ENCODE data around the gene NUDT4. TPM values are rescaled to one million over a fixed set of nuclear protein-coding genes. Genes with fewer than 3 reads are reported as not detected.

Gene NUDT4
- total and polyA plus RNA-seq, 2 of the 13 experiments (the other 11 are each of a cell fraction or from before 2014, with no cell fraction given) = 37.3 to 70.1 TPM

DNA sequence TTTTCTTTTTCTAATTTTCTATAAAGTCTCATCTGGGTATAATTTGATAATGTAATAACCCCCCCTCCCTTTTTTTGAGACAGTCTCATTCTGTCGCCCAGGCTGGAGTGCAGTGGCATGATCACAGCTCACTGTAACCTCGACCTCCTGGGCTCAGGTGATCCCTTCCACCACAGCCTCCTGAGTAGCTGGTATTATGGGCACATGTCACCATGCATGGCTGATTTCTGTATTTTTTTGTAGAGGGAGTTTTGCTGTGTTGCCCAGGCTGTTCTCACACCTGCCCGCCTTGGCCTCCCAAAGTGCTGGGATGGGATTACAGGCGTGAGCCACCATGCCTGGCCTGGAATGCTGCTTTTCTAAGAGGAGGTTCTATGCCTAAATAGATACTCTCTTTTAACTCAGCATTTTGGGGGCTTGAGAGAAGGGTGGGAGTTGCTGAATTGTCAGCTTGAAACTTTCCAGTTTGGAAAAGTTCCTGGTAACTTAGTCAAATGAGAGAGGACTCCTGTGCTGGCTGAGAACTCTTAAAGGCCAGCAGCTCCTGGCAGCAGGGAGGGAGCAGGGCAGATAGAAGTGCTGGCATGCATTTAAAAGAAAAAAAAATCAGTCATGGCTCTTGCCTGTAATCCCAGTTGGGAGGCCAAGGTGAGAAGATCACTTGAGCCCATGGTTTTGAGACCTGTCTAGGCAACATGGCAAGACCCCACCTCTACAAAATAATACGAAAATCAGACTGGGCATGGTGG, 13.0 kb downstream of the NUDT4 start:
- Histone ChIP-seq H2AFZ (ENCODE audit: low read length) (no peak overlapping the region), H3K27me3 (ENCODE audit: control insufficient read depth in 1 of 2, insufficient read depth in 2 of 2, low read length in 2 of 2) (no peaks in the 10 kb centered on the region), H4K20me1 (ENCODE audit: insufficient read depth, low read length) (peaks cover 37% of the 10 kb centered on the region), H3K4me3 (replicated peaks in 1 of 3; ENCODE audit: insufficient read depth in 1 of 3, low read depth in 2 of 3, low read length in 3 of 3) (no peak overlapping the region), H3K4me1 (ENCODE audit: insufficient read depth, low read length) (peaks cover 10% of the 10 kb centered on the region; the same call in 1 of the 2 replicates), H3K9me3 (ENCODE audit: low read length) (no peaks in the 10 kb centered on the region), H3K9ac (ENCODE audit: insufficient read depth, low read depth, low read length) (no peak overlapping the region), H3K36me3 (replicated peaks in 1 of 2; ENCODE audit: control insufficient read depth in 1 of 2, insufficient read depth in 2 of 2, low read length in 2 of 2) (peaks cover 7 to 43% of the 10 kb centered on the region in 2 experiments; a peak in 4 of 5 replicates), H3K27ac (ENCODE audit: extremely low read length, insufficient read depth, low read length) (no peak overlapping the region), H3K4me2 (ENCODE audit: low read depth, low read length) (no peak overlapping the region), H3K79me2 (ENCODE audit: insufficient read depth, low read length) (peaks cover 78% of the 10 kb centered on the region)
- CTCF ChIA-PET (ENCODE audit: low intra/inter-chr PET ratio, low total read pairs) = no interaction called here
- ATAC-seq (no peak; the same call in 2 of the 3 replicates), FAIRE-seq (no peak), DNase-seq (ENCODE audit: low spot score) (no peak)
- in situ Hi-C loops (cut with HindIII; ENCODE audit: extremely low pct_ligation_motif_present, low pct_unique_long_range_greater_than_20kb) = loop anchor here (25.0 kb wide), 1 partner anchor 253 kb away; no protein-coding TSS in a partner anchor
- BruUV-seq (replicated peaks) = no TSS peak
- WGBS (ENCODE audit: low lambda C conversion rate) = 88% methylated on average over 5 of the region's 5 CpGs
- POLR2A ChIA-PET = no interaction called here
- TF ChIP-seq, protein P1, sequence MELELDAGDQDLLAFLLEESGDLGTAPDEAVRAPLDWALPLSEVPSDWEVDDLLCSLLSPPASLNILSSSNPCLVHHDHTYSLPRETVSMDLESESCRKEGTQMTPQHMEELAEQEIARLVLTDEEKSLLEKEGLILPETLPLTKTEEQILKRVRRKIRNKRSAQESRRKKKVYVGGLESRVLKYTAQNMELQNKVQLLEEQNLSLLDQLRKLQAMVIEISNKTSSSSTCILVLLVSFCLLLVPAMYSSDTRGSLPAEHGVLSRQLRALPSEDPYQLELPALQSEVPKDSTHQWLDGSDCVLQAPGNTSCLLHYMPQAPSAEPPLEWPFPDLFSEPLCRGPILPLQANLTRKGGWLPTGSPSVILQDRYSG (CRISPR knock-in tag; IDR thresholded peaks at IDR 0.05) = no peak
- TF ChIP-seq, protein P2, sequence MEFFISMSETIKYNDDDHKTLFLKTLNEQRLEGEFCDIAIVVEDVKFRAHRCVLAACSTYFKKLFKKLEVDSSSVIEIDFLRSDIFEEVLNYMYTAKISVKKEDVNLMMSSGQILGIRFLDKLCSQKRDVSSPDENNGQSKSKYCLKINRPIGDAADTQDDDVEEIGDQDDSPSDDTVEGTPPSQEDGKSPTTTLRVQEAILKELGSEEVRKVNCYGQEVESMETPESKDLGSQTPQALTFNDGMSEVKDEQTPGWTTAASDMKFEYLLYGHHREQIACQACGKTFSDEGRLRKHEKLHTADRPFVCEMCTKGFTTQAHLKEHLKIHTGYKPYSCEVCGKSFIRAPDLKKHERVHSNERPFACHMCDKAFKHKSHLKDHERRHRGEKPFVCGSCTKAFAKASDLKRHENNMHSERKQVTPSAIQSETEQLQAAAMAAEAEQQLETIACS (CRISPR knock-in tag; IDR thresholded peaks at IDR 0.05) = 0 out of 2 replicates have a peak, but pooled peaks have one; percentile 15
- intact Hi-C loops (cut with micrococcal nuclease; ENCODE audit: unreplicated experiment) = no loop called here

DNA sequence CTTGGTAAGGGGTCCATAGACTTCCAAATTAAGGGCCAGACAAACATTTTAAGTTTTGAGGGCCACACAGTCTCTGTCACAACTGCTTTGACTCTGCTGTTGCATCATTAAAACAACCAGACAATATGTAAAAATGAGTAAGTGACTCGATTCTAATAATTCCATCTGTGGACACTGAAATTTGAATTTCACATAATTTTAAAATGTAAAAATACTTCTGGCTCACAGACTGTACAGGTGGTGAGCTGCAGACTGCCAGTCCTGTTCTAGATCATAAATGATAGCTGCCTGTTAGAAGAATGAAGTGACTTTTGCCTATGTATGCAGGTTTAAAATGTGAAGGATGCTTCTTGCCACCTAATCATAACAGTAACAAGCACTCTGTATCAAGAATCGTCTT, 15.7 kb downstream of the NUDT4 start:
- Histone ChIP-seq H3K4me1 (ENCODE audit: insufficient read depth, low read length) (peaks cover 26% of the 10 kb centered on the region), H4K20me1 (ENCODE audit: insufficient read depth, low read length) (peaks cover 19% of the 10 kb centered on the region), H3K4me2 (ENCODE audit: low read depth, low read length) (no peak overlapping the region), H3K4me3 (replicated peaks in 1 of 3; ENCODE audit: insufficient read depth in 1 of 3, low read depth in 2 of 3, low read length in 3 of 3) (no peak overlapping the region), H3K36me3 (replicated peaks in 1 of 2; ENCODE audit: control insufficient read depth in 1 of 2, insufficient read depth in 2 of 2, low read length in 2 of 2) (peaks cover 11 to 41% of the 10 kb centered on the region in 2 experiments), H3K79me2 (ENCODE audit: insufficient read depth, low read length) (peaks cover 56% of the 10 kb centered on the region), H3K27ac (ENCODE audit: extremely low read length, insufficient read depth, low read length) (no peak overlapping the region), H2AFZ (ENCODE audit: low read length) (no peak overlapping the region), H3K9me3 (ENCODE audit: low read length) (no peaks in the 10 kb centered on the region), H3K27me3 (ENCODE audit: control insufficient read depth in 1 of 2, insufficient read depth in 2 of 2, low read length in 2 of 2) (no peaks in the 10 kb centered on the region), H3K9ac (ENCODE audit: insufficient read depth, low read depth, low read length) (no peak overlapping the region)
- no TSS peak for BruUV-seq (replicated peaks)
- ATAC-seq (no peak), FAIRE-seq (no peak), DNase-seq (ENCODE audit: low spot score) (no peak)
- WGBS (ENCODE audit: low lambda C conversion rate) = 91% methylated on average over 2 of the region's 2 CpGs
- in situ Hi-C loops (cut with HindIII; ENCODE audit: extremely low pct_ligation_motif_present, low pct_unique_long_range_greater_than_20kb) (loop anchor here (25.0 kb wide), 1 partner anchor 256 kb away; no protein-coding TSS in a partner anchor), intact Hi-C loops (cut with micrococcal nuclease; ENCODE audit: unreplicated experiment) (no loop called here)
- ChIA-PET CTCF (ENCODE audit: low intra/inter-chr PET ratio, low total read pairs) (no interaction called here), POLR2A (no interaction called here)
- TF ChIP-seq, protein P3, sequence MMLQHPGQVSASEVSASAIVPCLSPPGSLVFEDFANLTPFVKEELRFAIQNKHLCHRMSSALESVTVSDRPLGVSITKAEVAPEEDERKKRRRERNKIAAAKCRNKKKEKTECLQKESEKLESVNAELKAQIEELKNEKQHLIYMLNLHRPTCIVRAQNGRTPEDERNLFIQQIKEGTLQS (CRISPR knock-in tag; IDR thresholded peaks at IDR 0.05) = no peak
- TF ChIP-seq, protein P4, sequence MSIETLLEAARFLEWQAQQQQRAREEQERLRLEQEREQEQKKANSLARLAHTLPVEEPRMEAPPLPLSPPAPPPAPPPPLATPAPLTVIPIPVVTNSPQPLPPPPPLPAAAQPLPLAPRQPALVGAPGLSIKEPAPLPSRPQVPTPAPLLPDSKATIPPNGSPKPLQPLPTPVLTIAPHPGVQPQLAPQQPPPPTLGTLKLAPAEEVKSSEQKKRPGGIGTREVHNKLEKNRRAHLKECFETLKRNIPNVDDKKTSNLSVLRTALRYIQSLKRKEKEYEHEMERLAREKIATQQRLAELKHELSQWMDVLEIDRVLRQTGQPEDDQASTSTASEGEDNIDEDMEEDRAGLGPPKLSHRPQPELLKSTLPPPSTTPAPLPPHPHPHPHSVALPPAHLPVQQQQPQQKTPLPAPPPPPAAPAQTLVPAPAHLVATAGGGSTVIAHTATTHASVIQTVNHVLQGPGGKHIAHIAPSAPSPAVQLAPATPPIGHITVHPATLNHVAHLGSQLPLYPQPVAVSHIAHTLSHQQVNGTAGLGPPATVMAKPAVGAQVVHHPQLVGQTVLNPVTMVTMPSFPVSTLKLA (IDR thresholded peaks at IDR 0.05) = no peak
- TF ChIP-seq, protein P5, sequence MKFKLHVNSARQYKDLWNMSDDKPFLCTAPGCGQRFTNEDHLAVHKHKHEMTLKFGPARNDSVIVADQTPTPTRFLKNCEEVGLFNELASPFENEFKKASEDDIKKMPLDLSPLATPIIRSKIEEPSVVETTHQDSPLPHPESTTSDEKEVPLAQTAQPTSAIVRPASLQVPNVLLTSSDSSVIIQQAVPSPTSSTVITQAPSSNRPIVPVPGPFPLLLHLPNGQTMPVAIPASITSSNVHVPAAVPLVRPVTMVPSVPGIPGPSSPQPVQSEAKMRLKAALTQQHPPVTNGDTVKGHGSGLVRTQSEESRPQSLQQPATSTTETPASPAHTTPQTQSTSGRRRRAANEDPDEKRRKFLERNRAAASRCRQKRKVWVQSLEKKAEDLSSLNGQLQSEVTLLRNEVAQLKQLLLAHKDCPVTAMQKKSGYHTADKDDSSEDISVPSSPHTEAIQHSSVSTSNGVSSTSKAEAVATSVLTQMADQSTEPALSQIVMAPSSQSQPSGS (CRISPR knock-in tag; IDR thresholded peaks at IDR 0.05) = no peak
- TF ChIP-seq IRF2 (CRISPR knock-in tag; IDR thresholded peaks at IDR 0.05) = no peak
- TF ChIP-seq SMC3 (IDR thresholded peaks at IDR 0.05; ENCODE audit: low read length) = no peak
- TF ChIP-seq, protein P6, sequence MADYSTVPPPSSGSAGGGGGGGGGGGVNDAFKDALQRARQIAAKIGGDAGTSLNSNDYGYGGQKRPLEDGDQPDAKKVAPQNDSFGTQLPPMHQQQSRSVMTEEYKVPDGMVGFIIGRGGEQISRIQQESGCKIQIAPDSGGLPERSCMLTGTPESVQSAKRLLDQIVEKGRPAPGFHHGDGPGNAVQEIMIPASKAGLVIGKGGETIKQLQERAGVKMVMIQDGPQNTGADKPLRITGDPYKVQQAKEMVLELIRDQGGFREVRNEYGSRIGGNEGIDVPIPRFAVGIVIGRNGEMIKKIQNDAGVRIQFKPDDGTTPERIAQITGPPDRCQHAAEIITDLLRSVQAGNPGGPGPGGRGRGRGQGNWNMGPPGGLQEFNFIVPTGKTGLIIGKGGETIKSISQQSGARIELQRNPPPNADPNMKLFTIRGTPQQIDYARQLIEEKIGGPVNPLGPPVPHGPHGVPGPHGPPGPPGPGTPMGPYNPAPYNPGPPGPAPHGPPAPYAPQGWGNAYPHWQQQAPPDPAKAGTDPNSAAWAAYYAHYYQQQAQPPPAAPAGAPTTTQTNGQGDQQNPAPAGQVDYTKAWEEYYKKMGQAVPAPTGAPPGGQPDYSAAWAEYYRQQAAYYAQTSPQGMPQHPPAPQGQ (CRISPR knock-in tag; IDR thresholded peaks at IDR 0.05; ENCODE audit: borderline replicate concordance) = no peak

All from HepG2 (cell line).